HPDE6-E6E7 (cell line): Measurements from ENCODE around the gene ZNF248.
"Not testable (repeated sequence)": the region's sequence is repeated elsewhere in the genome, so short reads cannot be mapped to it uniquely, and the experiment has no call there.

Experiments
- DNase-seq: peaks from one replicate; pipeline ENCODE4 v3.0.0; 2011; ENCODE audit warnings: missing footprints; ENCODE audit errors: extremely low spot score

The ZNF248 gene

GRCh38 chr10:37747081-37747480, 110.3 kb downstream of the ZNF248 start:
- DNase-seq = no peak

DNA sequence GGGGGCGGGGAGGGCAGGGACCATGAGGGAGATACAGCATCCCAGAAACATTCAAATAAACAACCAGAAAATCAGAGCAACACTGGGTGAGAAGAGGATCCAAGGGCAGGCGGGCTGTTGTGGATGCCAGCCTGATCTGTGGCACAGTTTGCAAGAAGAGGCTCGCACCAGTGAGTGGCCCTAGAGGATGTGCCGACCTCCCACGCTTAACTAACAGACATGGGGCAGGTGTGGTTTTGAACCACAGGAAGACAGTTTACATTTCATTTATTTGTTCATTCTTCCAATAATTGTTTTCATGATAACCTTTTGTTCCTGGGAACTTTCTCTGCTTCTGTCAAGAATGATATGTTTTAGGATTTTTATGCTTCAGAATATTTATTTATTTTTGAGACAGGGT, 115.6 kb downstream of the ZNF248 start:
- no peak for DNase-seq

DNA sequence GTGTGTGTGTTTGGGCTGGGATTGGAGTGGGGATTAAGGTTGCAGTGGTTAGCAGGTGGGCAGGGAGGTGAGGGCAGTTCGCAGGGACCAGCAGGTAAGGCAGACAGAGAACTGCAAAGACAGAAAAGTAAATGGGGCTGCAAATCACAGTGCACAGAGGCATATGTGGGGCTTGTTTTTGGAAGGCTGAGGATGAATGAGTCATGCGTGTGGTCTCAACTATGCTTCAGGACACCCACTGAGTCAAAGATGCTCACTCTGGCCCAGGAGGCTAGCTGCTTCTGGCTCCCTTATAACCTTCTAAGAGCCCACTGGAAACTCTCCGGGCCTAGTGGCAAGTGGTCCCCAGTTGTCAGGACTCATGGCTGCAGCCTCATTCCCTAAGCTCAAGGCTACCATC, 118.2 kb downstream of the ZNF248 start:
- DNase-seq = no peak

DNA sequence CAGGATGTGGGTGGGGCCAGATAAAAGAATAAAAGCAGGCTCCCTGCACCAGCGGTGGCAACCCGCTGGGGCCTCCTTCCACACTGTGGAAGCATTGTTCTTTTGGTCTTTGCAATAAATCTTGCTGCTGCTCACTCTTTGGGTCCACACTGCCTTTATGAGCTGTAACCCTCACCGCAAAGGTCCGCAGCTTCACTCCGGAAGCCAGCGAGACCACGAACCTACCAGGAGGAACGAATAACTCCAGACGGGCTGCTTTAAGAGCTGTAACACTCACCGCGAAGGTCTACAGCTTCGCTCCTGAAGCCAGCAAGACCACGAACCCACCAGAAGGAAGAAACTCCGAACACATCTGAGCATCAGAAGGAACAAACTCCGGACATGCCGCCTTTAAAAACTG, 119.2 kb downstream of the ZNF248 start:
- DNase-seq = not testable (repeated sequence)

DNA sequence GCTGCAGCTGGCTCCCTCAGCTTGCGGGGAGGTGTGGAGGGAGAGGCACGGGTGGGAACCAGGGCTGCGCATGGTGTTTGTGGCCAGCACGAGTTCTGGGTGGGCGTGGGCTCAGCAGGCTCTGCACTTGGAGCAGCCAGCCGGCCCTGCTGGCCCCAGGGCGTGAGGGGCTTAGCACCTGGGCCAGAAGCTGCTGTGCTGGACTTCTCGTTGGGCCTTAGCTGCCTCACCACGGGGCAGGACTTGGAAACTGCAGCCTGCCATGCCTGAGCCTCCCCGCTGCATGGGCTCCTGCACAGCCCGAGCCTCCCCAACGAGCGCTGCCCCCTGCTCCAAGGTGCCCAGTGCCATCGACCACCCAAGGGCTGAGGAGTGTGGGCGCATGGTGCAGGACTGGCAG, 120.1 kb downstream of the ZNF248 start:
- no peak for DNase-seq

DNA sequence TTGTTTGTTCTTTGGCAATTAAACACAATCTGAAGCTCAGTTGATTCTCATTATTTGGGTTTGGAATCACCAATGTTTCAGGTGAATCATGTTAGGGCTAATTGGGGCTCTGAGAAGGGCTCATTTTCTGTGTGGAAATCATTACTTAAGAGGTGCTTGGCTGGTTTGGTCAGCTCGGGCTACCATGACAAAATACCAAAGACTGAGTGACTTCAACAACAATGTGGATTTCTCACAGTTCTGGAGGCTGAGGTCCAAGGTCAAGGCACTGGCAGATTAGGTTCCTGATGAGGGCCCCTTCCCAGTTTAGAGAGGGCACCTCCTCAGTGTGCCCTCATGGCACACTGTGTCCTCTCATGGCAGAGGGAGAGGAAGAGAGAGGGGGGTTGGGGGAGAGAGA, 121.3 kb downstream of the ZNF248 start:
- no peak for DNase-seq

GRCh38 chr10:37734971-37735370, 122.4 kb downstream of the ZNF248 start:
- no peak for DNase-seq
